ENCODE results near the gene MX2.
"Not testable (repeated sequence)": the region's sequence is repeated elsewhere in the genome, so short reads cannot be mapped to it uniquely, and the experiment has no call there.

MX2 gene

GRCh38 chr21:41411449-41412089 is 49.7 kb downstream of the MX2 start:
- DNase-seq (ENCODE audit: low read depth in 2 of 2) = no peak

- DNase-seq (ENCODE audit: low read depth in 2 of 2) = not testable (repeated sequence)
These were observed 55.7 kb downstream of the MX2 start for GRCh38 chr21:41417505-41417904.

- no peak for DNase-seq (ENCODE audit: low read depth in 2 of 2)
These were observed 56.6 kb downstream of the MX2 start for GRCh38 chr21:41418393-41418792.

- DNase-seq (ENCODE audit: low read depth in 2 of 2) = no peak
These were observed 57.3 kb downstream of the MX2 start for GRCh38 chr21:41418956-41419680.

GRCh38 chr21:41419921-41420862 is 58.4 kb downstream of the MX2 start:
- DNase-seq (ENCODE audit: low read depth in 2 of 2) = peak; percentile 15 to 24

DNA sequence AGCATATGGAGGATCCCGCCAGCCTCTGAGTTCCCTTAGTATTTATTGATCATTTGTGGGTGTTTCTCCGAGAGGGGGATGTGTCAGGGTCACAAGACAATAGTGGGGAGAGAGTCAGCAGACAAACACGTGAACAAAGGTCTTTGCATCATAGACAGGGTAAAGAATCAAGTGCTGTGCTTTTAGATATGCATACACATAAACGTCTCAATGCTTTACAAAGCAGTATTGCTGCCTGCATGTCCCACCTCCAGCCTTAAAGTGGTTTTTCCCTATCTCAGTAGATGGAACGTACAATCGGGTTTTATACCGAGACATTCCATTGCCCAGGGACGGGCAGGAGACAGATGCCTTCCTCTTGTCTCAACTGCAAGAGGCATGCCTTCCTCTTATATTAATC is 59.2 kb downstream of the MX2 start:
- DNase-seq (ENCODE audit: low read depth in 2 of 2) = not testable (repeated sequence)

DNA sequence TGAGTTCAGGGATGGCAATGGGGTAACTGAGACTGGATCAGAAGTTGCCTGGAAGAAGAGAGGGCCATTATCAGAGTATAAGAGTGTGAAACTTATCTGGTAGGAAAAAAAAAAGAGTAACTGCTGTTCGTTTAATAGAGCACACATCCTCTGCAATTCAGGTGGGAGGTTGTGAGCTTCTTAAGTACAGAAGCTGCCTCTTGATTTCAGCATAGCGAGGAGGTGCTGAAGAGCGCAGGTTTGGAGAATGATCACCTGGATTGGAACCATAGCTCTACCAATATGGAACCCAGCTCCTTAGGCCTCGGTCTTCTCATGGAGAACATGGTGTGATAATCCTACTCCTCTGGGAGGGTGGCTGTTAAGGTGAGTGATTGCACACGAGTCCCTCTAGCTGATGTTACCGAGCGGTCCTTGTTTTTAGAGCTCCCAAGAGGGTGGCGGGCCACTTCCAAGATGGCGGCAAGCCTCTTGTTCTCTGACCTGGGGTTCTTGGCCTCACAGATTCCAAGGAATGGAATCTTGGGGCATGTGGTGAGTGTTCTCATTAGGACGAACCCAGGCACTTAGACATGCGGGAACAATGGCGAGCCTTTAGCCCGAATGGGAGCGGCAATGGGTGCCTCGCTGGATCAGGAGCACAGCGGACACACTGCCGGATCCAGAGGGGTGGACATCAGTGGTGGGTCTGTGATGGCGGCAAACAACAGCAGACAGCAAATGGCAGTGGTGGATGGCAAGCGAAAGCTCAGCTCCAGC is 60.9 kb downstream of the MX2 start:
- no peak for DNase-seq (ENCODE audit: low read depth in 2 of 2)

DNA sequence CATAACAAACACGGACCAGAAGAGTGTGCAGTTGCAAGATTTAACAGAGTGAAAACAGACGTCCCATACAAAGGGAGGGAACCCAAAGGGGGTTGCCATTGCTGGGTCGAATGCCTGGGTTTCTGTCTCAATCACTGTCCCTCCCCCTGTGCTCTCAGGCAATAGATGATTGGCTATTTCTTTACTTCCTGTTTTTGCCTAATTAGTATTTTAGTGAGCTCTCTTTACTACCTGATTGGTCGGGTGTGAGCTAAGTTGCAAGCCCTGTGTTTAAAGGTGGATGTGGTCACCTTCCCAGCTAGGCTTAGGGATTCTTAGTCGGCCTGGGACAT is 61.4 kb downstream of the MX2 start:
- DNase-seq (ENCODE audit: low read depth in 2 of 2) = not testable (repeated sequence)

DNA sequence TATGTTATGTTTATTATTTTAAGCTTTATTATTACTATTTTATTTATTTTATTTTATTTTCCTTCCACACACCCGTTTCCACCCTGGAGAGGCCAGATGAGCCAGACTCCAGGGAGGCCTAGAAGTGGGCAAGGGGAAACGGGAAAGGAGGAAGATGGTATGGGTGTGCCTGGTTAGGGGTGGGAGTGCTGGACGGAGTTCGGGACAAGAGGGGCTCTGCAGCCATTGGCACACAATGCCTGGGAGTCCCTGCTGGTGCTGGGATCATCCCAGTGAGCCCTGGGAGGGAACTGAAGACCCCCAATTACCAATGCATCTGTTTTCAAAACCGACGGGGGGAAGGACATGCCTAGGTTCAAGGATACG is 63.7 kb downstream of the MX2 start:
- no peak for DNase-seq (ENCODE audit: low read depth in 2 of 2)

GRCh38 chr21:41425954-41426675 is 64.3 kb downstream of the MX2 start, which contains the start of gene MX1:
Gene MX1 (plus strand): TSS chr21:41426239. CDS start chr21:41432071, 5,832 bp downstream.
- DNase-seq (ENCODE audit: low read depth in 2 of 2) = peak; percentile 64 to 79

GRCh38 chr21:41426676-41427404 is 65.0 kb downstream of the MX2 start:
- DNase-seq (ENCODE audit: low read depth in 2 of 2) = no peak

- no peak for DNase-seq (ENCODE audit: low read depth in 2 of 2)
These were observed 65.7 kb downstream of the MX2 start for GRCh38 chr21:41427556-41427955.

DNA sequence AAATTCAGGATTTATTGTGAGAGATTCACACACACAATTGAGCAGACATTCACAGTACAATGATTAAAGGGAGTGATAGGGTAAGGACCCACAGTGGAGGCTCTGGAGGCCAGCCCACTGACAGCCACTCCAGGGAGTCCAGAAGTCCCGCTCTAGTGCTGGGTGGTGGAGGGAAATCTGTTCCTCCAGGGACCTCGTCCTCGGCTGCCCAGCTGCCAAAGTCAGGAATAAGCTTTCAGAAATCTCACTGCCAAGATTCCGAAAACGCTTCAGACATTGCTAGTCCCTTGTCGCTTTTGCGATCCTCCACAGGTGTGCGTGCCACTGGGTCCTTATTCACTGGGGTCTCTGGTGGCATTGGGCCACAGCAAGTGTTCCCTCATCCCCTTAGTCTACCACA is 66.5 kb downstream of the MX2 start:
- DNase-seq (ENCODE audit: low read depth in 2 of 2) = no peak

DNA sequence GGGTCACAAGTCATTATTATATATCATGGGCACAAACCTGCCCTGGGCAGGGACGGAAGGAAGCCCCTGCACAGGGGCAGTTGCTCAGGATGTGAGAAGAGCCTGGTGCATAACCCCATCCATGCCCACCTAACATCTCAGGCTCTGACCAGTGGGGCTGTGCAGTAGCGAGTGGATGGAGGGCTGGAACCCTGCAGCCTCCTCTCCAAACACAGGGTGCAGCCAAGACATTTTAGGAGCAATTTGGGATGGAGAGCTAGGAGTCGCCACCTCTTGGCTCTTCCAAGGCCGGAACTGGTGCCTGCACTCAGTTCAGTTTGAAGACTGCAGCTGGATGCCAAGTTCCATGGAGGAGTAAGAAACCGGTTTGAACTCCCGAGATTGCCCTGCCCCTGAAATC is 67.0 kb downstream of the MX2 start:
- no peak for DNase-seq (ENCODE audit: low read depth in 2 of 2)

GRCh38 chr21:41429305-41429704 is 67.5 kb downstream of the MX2 start:
- no peak for DNase-seq (ENCODE audit: low read depth in 2 of 2)

GRCh38 chr21:41429925-41430491 is 68.2 kb downstream of the MX2 start:
- DNase-seq (ENCODE audit: low read depth in 2 of 2) = no peak

GRCh38 chr21:41431788-41432548 is 70.1 kb downstream of the MX2 start:
- DNase-seq (ENCODE audit: low read depth in 2 of 2) = no peak

DNA sequence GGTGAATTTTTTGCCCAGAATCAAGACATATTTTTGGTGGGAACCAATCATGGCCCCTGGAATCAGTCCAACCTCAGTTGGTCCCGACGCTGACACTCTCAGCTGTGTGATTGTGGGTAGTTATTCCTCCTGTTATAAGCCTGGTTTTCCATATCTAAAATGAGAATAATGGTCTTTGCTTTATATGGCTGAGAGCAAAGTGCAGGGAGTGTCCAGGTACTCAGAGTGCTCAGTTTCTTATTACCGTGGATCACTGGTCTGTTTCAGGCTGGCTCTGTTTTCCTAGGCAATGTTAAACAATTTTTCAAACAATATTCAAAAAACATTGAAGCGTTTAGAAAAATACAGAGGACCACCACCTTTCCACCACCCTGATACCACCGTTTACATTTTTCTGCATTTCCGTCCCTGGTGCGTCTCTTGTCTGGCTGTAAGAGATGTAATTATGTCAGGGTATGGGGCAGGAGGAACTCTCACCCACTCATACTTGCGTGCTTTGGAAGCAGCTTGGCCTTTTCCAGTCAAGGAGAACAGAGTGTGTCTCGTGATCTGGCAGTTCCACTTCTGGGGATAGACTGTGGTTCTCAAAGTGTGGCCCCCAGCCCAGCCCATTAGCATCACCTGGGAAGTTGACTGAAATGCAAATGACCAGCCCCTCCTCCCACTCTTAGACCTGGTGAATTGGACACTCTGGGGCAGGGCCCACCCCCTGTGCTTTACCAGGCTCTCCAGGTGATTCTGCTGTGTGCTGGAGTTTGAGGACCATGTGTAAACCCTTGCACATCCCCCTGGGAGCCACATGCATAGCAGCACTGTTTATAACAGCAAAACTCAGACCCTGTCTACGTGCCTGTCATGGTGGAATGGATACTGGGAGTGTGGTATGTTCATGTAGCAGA is 71.0 kb downstream of the MX2 start:
- no peak for DNase-seq (ENCODE audit: low read depth in 2 of 2)

Data from stimulated activated CD8-positive, alpha-beta memory T cell treated with anti-CD3 and anti-CD28 coated beads, Interleukin-15, amount 100 ng/mL, for 48 hours (primary cell).